ENCODE data around the gene SLC45A3.
"Not testable (repeated sequence)": the region's sequence is repeated elsewhere in the genome, so short reads cannot be mapped to it uniquely, and the experiment has no call there.

The SLC45A3 gene, protein sequence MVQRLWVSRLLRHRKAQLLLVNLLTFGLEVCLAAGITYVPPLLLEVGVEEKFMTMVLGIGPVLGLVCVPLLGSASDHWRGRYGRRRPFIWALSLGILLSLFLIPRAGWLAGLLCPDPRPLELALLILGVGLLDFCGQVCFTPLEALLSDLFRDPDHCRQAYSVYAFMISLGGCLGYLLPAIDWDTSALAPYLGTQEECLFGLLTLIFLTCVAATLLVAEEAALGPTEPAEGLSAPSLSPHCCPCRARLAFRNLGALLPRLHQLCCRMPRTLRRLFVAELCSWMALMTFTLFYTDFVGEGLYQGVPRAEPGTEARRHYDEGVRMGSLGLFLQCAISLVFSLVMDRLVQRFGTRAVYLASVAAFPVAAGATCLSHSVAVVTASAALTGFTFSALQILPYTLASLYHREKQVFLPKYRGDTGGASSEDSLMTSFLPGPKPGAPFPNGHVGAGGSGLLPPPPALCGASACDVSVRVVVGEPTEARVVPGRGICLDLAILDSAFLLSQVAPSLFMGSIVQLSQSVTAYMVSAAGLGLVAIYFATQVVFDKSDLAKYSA
- total RNA-seq = 0 to 1.2 (median 0) reads per million in 3 donors

DNA sequence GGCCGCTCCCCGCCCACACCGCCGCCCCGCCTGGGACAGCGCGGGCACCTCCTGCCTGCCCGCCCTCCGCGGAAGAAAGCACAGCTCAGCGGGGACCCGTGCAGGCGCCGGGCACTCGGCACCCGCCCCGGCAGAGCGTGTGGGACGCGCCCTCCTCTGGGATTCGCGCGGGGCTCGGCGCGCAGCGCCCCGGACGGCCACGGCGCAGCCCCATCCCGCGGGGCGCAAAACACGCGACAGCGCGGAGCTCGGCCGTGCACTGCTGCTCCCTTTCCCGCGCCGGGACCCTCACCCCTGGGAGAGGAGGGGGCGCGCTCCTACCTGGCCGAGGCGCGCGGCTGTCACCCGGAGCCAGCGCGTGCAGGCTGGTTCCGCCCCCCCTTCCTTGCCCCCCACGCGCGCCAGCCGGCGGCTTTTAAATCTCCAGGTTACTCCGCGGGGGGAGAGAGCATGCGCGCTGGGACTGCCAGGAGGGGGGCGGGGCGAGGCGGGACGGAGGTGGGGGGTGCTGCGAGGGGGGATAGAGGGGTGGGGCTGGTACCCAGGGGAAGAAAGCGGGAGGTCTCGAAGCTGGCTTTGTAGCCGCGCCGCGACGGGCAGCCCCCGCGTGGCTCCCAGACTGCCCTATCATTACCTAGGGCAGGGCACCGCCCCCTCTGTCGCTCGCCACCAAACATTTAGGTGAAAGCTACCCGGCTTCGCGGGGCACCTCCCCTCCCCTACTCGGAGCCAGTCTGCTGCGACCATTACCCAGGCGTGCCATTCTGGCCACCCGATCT lies at the start of gene SLC45A3:
SLC45A3 (minus strand) TSS at position 437 of the 779 bp plus-strand sequence. CDS start 15,853 bp downstream, outside the sequence.
- Histone ChIP-seq H3K27me3 (replicated peaks; ENCODE audit: control insufficient read depth, insufficient read depth, low read length, poor library complexity, severe bottlenecking) (no peaks in the 10 kb centered on the region), H3K9me3 (ENCODE audit: control insufficient read depth, low read length) (no peaks in the 10 kb centered on the region), H3K36me3 (ENCODE audit: control insufficient read depth, insufficient read depth, low read length) (no peaks in the 10 kb centered on the region), H3K4me3 (ENCODE audit: insufficient read depth, low read depth, low read length, poor library complexity, severe bottlenecking) (peak within 1 kb of the TSS; percentile 67), H3K27ac (ENCODE audit: insufficient read depth, low read length, poor library complexity, severe bottlenecking) (no peak within 1 kb of the TSS), H3K4me1 (ENCODE audit: control insufficient read depth, insufficient read depth, low read length, poor library complexity, severe bottlenecking) (peaks cover 10% of the 10 kb centered on the region)
- DNase-seq = no peak

DNA sequence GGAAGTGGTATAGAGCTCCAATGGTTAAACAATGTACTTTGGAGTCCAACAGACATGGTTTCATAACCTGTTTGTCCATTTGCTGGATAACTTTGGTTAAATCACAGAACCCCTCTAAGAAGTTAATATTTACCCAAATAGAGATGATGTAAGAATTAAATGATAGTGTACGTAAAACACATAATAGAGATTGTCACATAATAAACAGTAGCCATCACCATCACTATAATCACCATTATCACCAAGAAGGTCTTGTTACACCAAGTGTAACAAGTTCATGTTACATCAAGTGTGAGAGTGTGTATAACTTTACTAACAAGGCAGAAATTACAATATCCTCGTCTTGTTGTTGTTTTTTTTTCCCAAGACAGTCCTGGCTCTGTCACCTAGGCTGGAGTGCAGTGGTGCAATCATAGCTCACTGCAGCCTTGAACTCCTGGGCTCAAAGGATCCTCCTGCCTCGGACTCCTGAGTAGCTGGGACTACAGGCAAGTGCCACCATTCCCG lies 46.4 kb upstream of the SLC45A3 start:
- no peaks in the 10 kb centered on the region for H3K27me3 ChIP-seq (replicated peaks; ENCODE audit: control insufficient read depth, insufficient read depth, low read length, poor library complexity, severe bottlenecking)
- no peak for DNase-seq

DNA sequence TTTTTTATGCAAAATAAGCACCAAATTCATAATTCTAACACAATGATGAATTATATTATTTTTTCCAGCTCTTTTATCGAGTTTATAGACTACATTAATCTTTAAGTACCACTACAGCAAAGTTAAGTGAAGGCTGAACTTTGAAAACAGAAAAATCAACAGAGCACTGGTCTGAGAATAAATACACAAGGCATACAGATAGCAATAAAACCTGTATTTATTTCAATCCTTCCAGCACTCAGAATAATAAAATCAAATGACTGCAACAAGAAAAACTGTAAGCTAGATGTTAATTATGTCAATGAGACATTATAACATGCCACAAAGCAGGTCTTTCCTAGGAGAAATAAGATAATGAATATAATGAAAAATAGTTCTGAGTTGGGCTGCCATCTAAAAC lies 45.2 kb upstream of the SLC45A3 start:
- Histone ChIP-seq H3K36me3 (ENCODE audit: control insufficient read depth, insufficient read depth, low read length) (peaks cover 22% of the 10 kb centered on the region), H3K4me1 (ENCODE audit: control insufficient read depth, insufficient read depth, low read length, poor library complexity, severe bottlenecking) (no peaks in the 10 kb centered on the region), H3K27ac (ENCODE audit: insufficient read depth, low read length, poor library complexity, severe bottlenecking) (no peak overlapping the region), H3K4me3 (ENCODE audit: insufficient read depth, low read depth, low read length, poor library complexity, severe bottlenecking) (no peak overlapping the region), H3K27me3 (replicated peaks; ENCODE audit: control insufficient read depth, insufficient read depth, low read length, poor library complexity, severe bottlenecking) (no peaks in the 10 kb centered on the region), H3K9me3 (ENCODE audit: control insufficient read depth, low read length) (no peaks in the 10 kb centered on the region)
- DNase-seq = no peak

More for the DNA sequence above, 46.4 kb upstream of the SLC45A3 start:
- Histone ChIP-seq H3K27ac (ENCODE audit: insufficient read depth, low read length, poor library complexity, severe bottlenecking) (no peak overlapping the region), H3K36me3 (ENCODE audit: control insufficient read depth, insufficient read depth, low read length) (peaks cover 11% of the 10 kb centered on the region), H3K9me3 (ENCODE audit: control insufficient read depth, low read length) (no peaks in the 10 kb centered on the region), H3K4me3 (ENCODE audit: insufficient read depth, low read depth, low read length, poor library complexity, severe bottlenecking) (no peak overlapping the region), H3K4me1 (ENCODE audit: control insufficient read depth, insufficient read depth, low read length, poor library complexity, severe bottlenecking) (no peaks in the 10 kb centered on the region)

DNA sequence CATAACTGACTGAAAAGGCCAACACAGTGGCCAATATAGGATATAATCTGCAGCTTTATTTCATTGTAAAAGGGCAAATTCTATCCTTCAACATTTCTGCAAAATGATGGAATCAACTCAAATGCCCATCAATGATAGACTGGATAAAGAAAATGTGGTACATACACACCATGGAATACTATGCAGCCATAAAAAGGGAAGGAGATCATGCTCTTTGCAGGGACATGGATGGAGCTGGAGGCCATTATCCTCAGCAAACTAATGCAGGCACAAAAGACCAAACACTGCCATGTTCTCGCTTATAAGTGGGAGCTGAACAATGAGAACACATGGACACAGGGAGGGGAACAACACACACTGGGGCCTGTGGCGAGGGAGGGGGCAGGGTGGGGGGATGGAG lies 40.4 kb upstream of the SLC45A3 start:
- not testable (repeated sequence) for DNase-seq; H3K27ac ChIP-seq (ENCODE audit: insufficient read depth, low read length, poor library complexity, severe bottlenecking); H3K9me3 ChIP-seq (ENCODE audit: control insufficient read depth, low read length); H3K27me3 ChIP-seq (replicated peaks; ENCODE audit: control insufficient read depth, insufficient read depth, low read length, poor library complexity, severe bottlenecking); H3K4me1 ChIP-seq (ENCODE audit: control insufficient read depth, insufficient read depth, low read length, poor library complexity, severe bottlenecking); H3K4me3 ChIP-seq (ENCODE audit: insufficient read depth, low read depth, low read length, poor library complexity, severe bottlenecking)
- H3K36me3 ChIP-seq (ENCODE audit: control insufficient read depth, insufficient read depth, low read length) = peaks cover 60% of the 10 kb centered on the region

DNA sequence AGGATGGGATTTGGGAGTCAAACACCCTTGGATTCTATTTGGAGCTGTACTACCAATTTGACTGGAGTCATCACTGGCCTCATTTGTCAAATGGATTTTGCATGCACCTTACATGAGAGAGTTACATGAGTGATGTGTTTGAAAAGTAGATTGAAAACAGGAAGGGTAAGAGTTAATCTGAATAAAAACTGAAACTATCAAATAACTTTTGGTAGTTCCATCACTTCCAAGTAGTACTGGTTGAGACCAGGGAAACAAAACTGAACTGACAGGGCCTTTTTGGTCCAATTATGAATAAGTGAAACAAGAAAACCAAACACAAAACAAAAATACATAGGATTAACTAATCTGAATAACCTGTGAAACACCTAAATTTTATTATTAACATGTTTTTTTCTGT lies 39.5 kb upstream of the SLC45A3 start:
- Histone ChIP-seq H3K4me3 (ENCODE audit: insufficient read depth, low read depth, low read length, poor library complexity, severe bottlenecking) (no peak overlapping the region), H3K27ac (ENCODE audit: insufficient read depth, low read length, poor library complexity, severe bottlenecking) (no peak overlapping the region), H3K9me3 (ENCODE audit: control insufficient read depth, low read length) (no peaks in the 10 kb centered on the region), H3K27me3 (replicated peaks; ENCODE audit: control insufficient read depth, insufficient read depth, low read length, poor library complexity, severe bottlenecking) (no peaks in the 10 kb centered on the region), H3K36me3 (ENCODE audit: control insufficient read depth, insufficient read depth, low read length) (peaks cover 61% of the 10 kb centered on the region), H3K4me1 (ENCODE audit: control insufficient read depth, insufficient read depth, low read length, poor library complexity, severe bottlenecking) (no peaks in the 10 kb centered on the region)
- no peak for DNase-seq

DNA sequence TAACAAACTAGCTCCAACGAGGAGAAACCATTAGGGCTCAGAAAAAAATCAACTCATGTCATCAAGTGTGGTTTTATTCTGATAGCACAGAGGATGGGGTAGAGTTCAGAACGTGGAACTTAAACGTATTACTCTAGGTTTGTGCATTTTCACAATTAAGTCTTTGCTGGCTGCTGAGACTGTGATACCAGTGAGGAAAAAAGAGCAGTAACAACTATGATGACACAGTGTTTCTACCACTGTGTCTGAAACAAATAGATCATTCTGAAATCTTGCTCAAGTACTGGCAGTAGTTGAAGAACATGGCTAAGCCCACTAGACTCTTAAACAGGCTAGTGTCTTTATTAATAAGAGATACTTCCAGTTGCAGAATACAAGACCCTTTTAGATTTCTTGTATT lies 38.7 kb upstream of the SLC45A3 start:
- H3K27ac ChIP-seq (ENCODE audit: insufficient read depth, low read length, poor library complexity, severe bottlenecking) = no peak overlapping the region
- DNase-seq = no peak
- H3K4me3 ChIP-seq (ENCODE audit: insufficient read depth, low read depth, low read length, poor library complexity, severe bottlenecking) = no peak overlapping the region
- peaks cover 61% of the 10 kb centered on the region for H3K36me3 ChIP-seq (ENCODE audit: control insufficient read depth, insufficient read depth, low read length)
- no peaks in the 10 kb centered on the region for H3K9me3 ChIP-seq (ENCODE audit: control insufficient read depth, low read length)
- H3K4me1 ChIP-seq (ENCODE audit: control insufficient read depth, insufficient read depth, low read length, poor library complexity, severe bottlenecking) = no peaks in the 10 kb centered on the region
- no peaks in the 10 kb centered on the region for H3K27me3 ChIP-seq (replicated peaks; ENCODE audit: control insufficient read depth, insufficient read depth, low read length, poor library complexity, severe bottlenecking)

DNA sequence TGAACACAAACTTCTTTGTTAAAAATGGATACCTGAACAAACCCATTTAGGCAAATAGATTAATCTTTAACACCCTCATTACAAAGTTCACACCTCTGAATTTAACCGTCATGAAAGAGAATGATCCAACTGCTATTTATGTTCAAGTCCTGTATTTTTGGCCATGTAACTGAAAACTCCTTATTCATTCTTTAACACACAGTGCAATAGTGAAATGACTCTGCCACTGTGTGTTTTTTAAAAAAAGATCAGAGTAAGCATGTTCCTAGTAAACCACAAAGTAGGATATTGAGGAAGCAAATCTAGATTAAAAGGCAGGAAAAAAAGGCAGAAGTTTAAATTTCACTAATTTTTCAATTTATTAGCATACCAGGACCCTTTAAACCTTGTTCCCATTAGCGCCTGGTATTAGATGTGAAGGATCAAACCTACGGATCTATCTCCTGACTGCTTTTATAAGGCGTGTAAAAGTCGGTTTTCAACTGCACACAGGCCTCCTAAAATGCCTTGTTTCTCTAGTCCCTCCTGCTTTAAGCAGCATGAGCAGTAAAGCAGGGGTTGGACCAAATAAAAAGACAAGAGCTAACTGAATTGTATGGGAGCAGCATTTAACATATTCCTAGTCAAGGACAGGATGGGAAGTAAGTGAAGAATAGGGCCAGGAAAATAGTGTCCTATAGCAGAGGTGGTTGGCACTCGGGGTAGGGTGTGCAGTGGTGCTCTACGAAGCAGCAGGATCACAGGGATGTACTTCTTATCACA lies 36.2 kb upstream of the SLC45A3 start:
- Histone ChIP-seq H3K27me3 (replicated peaks; ENCODE audit: control insufficient read depth, insufficient read depth, low read length, poor library complexity, severe bottlenecking) (no peaks in the 10 kb centered on the region), H3K9me3 (ENCODE audit: control insufficient read depth, low read length) (no peaks in the 10 kb centered on the region), H3K36me3 (ENCODE audit: control insufficient read depth, insufficient read depth, low read length) (peaks cover 53% of the 10 kb centered on the region), H3K4me1 (ENCODE audit: control insufficient read depth, insufficient read depth, low read length, poor library complexity, severe bottlenecking) (no peaks in the 10 kb centered on the region), H3K4me3 (ENCODE audit: insufficient read depth, low read depth, low read length, poor library complexity, severe bottlenecking) (no peak overlapping the region), H3K27ac (ENCODE audit: insufficient read depth, low read length, poor library complexity, severe bottlenecking) (no peak overlapping the region)
- DNase-seq = no peak

DNA sequence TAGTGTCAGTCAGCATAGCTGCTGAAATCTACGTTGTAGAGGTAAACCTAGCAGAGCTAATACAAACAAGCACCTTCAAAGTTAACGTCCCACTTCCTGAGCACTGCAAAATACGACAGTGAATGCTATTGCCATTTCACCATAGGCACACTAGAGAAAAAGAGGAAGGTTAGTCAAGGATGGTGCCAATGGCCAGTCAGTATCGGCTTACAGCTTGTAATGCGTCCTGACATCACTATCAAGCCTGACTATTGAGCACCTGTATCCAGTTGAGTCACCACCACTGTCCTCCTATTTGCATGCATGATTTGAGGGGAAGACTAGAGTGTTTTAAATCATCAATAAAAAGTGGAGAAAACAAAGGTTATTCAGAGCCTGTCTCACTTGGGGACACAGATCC lies 35.3 kb upstream of the SLC45A3 start:
- peaks cover 44% of the 10 kb centered on the region for H3K36me3 ChIP-seq (ENCODE audit: control insufficient read depth, insufficient read depth, low read length)
- no peaks in the 10 kb centered on the region for H3K27me3 ChIP-seq (replicated peaks; ENCODE audit: control insufficient read depth, insufficient read depth, low read length, poor library complexity, severe bottlenecking)
- H3K9me3 ChIP-seq (ENCODE audit: control insufficient read depth, low read length) = no peaks in the 10 kb centered on the region
- H3K4me1 ChIP-seq (ENCODE audit: control insufficient read depth, insufficient read depth, low read length, poor library complexity, severe bottlenecking) = no peaks in the 10 kb centered on the region
- no peak overlapping the region for H3K4me3 ChIP-seq (ENCODE audit: insufficient read depth, low read depth, low read length, poor library complexity, severe bottlenecking)
- H3K27ac ChIP-seq (ENCODE audit: insufficient read depth, low read length, poor library complexity, severe bottlenecking) = no peak overlapping the region
- DNase-seq = no peak

DNA sequence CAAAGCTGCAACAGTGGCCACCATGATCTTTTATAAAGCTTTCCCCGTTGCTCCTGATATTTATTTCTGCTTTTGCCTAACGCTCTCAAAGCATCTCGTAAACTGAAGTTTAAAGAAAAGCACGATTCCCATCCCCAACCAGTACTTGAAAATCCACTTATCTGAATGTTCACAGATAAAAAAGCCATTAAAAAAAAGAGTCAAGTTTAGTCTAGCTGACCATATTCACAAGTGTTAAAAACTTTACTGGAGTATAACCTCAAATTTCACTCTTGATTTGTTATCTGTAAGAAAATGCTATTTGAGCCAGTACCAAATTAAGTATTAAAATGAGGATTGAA lies 34.6 kb upstream of the SLC45A3 start:
- no peak overlapping the region for H3K4me3 ChIP-seq (ENCODE audit: insufficient read depth, low read depth, low read length, poor library complexity, severe bottlenecking)
- H3K4me1 ChIP-seq (ENCODE audit: control insufficient read depth, insufficient read depth, low read length, poor library complexity, severe bottlenecking) = no peaks in the 10 kb centered on the region

More for the DNA sequence above, 34.6 kb upstream of the SLC45A3 start:
- no peak for DNase-seq
- no peaks in the 10 kb centered on the region for H3K27me3 ChIP-seq (replicated peaks; ENCODE audit: control insufficient read depth, insufficient read depth, low read length, poor library complexity, severe bottlenecking)
- H3K9me3 ChIP-seq (ENCODE audit: control insufficient read depth, low read length) = no peaks in the 10 kb centered on the region
- H3K36me3 ChIP-seq (ENCODE audit: control insufficient read depth, insufficient read depth, low read length) = peaks cover 36% of the 10 kb centered on the region
- H3K27ac ChIP-seq (ENCODE audit: insufficient read depth, low read length, poor library complexity, severe bottlenecking) = no peak overlapping the region
